ENCODE data around the gene NAA35. TPM values are rescaled to one million over a fixed set of nuclear protein-coding genes. Genes with fewer than 3 reads are reported as not detected.

Gene NAA35
- total RNA-seq, 2 experiments from 2014 or later, result 9.5 to 20.2 TPM

DNA sequence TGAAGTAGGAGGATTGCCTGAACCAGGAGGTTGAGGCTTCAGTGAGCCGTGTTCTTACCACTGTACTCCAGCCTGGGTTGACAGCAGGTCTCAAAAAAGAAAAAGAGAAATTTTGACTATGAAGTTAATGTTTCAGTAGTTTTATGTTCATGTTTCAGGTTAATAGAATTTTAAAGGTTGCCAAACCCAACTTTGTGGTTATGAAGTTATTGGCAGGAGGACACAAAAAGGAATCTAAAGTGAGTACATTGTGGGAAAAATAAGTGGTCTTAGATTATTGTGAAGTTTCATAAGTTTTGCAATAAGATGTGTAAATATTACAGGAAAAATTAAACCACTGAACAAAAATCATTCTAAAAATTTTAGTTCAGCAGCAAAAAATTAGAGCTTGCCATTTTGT is 79.8 kb downstream of the NAA35 start:
- no peak overlapping the region for H3K4me2 ChIP-seq (ENCODE audit: low read length)
- peaks cover 53% of the 10 kb centered on the region for H3K36me3 ChIP-seq (ENCODE audit: insufficient read depth, low read length)
- no peaks in the 10 kb centered on the region for H3K9me2 ChIP-seq (ENCODE audit: insufficient read depth, low read length)
- BruUV-seq (replicated peaks), result no TSS peak
- H2AFZ ChIP-seq (ENCODE audit: low read length), result no peak overlapping the region
- POLR2A ChIA-PET, result no interaction called here
- no peaks in the 10 kb centered on the region for H3K4me1 ChIP-seq (ENCODE audit: insufficient read depth, low read length, poor library complexity, severe bottlenecking)
- TF ChIP-seq, protein P1, sequence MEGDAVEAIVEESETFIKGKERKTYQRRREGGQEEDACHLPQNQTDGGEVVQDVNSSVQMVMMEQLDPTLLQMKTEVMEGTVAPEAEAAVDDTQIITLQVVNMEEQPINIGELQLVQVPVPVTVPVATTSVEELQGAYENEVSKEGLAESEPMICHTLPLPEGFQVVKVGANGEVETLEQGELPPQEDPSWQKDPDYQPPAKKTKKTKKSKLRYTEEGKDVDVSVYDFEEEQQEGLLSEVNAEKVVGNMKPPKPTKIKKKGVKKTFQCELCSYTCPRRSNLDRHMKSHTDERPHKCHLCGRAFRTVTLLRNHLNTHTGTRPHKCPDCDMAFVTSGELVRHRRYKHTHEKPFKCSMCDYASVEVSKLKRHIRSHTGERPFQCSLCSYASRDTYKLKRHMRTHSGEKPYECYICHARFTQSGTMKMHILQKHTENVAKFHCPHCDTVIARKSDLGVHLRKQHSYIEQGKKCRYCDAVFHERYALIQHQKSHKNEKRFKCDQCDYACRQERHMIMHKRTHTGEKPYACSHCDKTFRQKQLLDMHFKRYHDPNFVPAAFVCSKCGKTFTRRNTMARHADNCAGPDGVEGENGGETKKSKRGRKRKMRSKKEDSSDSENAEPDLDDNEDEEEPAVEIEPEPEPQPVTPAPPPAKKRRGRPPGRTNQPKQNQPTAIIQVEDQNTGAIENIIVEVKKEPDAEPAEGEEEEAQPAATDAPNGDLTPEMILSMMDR (conservative IDR thresholded peaks at IDR 0.05; ENCODE audit: low read length), result no peak
- no peak for TF ChIP-seq EZH2phosphoT487 (IDR thresholded peaks at IDR 0.05; ENCODE audit: borderline replicate concordance, low read depth, low read length)
- H3K79me2 ChIP-seq (ENCODE audit: insufficient read depth, low read depth, low read length), result no peaks in the 10 kb centered on the region
- no peak overlapping the region for H3K4me3 ChIP-seq (ENCODE audit: low read depth, low read length, poor library complexity, severe bottlenecking)
- CTCF ChIA-PET (ENCODE audit: unreplicated experiment), result no interaction called here
- intact Hi-C loops (cut with micrococcal nuclease; ENCODE audit: unreplicated experiment), result no loop called here
- DNase-seq (ENCODE audit: low spot score), result no peak
- no peaks in the 10 kb centered on the region for H3K9me3 ChIP-seq (ENCODE audit: low read length)
- no peak overlapping the region for H3K27ac ChIP-seq (ENCODE audit: low read depth, low read length, poor library complexity, severe bottlenecking)
- no peaks in the 10 kb centered on the region for H4K20me1 ChIP-seq (ENCODE audit: insufficient read depth, low read length)

DNA sequence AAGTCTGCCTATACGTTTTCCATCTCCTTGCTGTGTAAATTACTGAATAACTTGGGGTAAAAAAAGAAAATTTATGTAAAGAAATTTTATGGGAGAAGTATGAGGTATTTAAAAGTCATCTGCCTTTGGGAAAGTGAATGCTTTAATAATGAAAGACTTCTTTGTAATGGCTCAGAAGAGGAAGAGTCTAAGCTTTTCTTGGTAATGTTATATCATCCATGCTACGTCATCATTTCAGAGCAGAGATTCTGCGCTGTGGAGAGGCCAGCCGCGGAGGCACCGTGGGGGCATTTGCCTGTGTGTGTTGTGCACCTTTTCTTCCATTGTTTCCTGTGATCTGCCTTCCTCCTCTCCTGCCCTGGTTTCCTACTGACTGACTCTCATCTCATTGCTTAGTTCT is 80.2 kb downstream of the NAA35 start:
- CTCF ChIA-PET (ENCODE audit: unreplicated experiment), result no interaction called here
- intact Hi-C loops (cut with micrococcal nuclease; ENCODE audit: unreplicated experiment), result no loop called here
- no TSS peak for BruUV-seq (replicated peaks)
- POLR2A ChIA-PET, result no interaction called here
- Histone ChIP-seq H3K9me2 (ENCODE audit: insufficient read depth, low read length) (no peaks in the 10 kb centered on the region), H3K4me1 (ENCODE audit: insufficient read depth, low read length, poor library complexity, severe bottlenecking) (no peaks in the 10 kb centered on the region), H3K4me2 (ENCODE audit: low read length) (no peak overlapping the region), H3K9me3 (ENCODE audit: low read length) (no peaks in the 10 kb centered on the region), H3K36me3 (ENCODE audit: insufficient read depth, low read length) (peaks cover 53% of the 10 kb centered on the region), H3K27ac (ENCODE audit: low read depth, low read length, poor library complexity, severe bottlenecking) (no peak overlapping the region), H2AFZ (ENCODE audit: low read length) (no peak overlapping the region), H3K79me2 (ENCODE audit: insufficient read depth, low read depth, low read length) (no peaks in the 10 kb centered on the region), H4K20me1 (ENCODE audit: insufficient read depth, low read length) (no peaks in the 10 kb centered on the region), H3K4me3 (ENCODE audit: low read depth, low read length, poor library complexity, severe bottlenecking) (no peak overlapping the region)
- DNase-seq (ENCODE audit: low spot score), result no peak
- no peak for TF ChIP-seq EZH2phosphoT487 (IDR thresholded peaks at IDR 0.05; ENCODE audit: borderline replicate concordance, low read depth, low read length)
- TF ChIP-seq, protein P1 (conservative IDR thresholded peaks at IDR 0.05; ENCODE audit: low read length), result no peak

GRCh38 chr9:86022687-86023266 is 81.8 kb downstream of the NAA35 start:
- CTCF ChIA-PET (ENCODE audit: unreplicated experiment), result no interaction called here

More at GRCh38 chr9:86022687-86023266, 81.8 kb downstream of the NAA35 start:
- no peak for TF ChIP-seq EZH2phosphoT487 (IDR thresholded peaks at IDR 0.05; ENCODE audit: borderline replicate concordance, low read depth, low read length)
- TF ChIP-seq, protein P1 (conservative IDR thresholded peaks at IDR 0.05; ENCODE audit: low read length), result no peak
- BruUV-seq (replicated peaks), result no TSS peak
- POLR2A ChIA-PET, result interaction anchor here (1.0 kb wide), 1 partner anchor 10 kb away, joined by 3 read pairs; no protein-coding TSS in a partner anchor
- Histone ChIP-seq H3K4me2 (ENCODE audit: low read length) (no peak overlapping the region), H3K4me3 (ENCODE audit: low read depth, low read length, poor library complexity, severe bottlenecking) (no peak overlapping the region), H3K9me2 (ENCODE audit: insufficient read depth, low read length) (no peaks in the 10 kb centered on the region), H3K9me3 (ENCODE audit: low read length) (no peaks in the 10 kb centered on the region), H3K4me1 (ENCODE audit: insufficient read depth, low read length, poor library complexity, severe bottlenecking) (no peaks in the 10 kb centered on the region), H3K79me2 (ENCODE audit: insufficient read depth, low read depth, low read length) (no peaks in the 10 kb centered on the region), H2AFZ (ENCODE audit: low read length) (no peak overlapping the region), H4K20me1 (ENCODE audit: insufficient read depth, low read length) (no peaks in the 10 kb centered on the region), H3K36me3 (ENCODE audit: insufficient read depth, low read length) (peaks cover 45% of the 10 kb centered on the region), H3K27ac (ENCODE audit: low read depth, low read length, poor library complexity, severe bottlenecking) (no peak overlapping the region)
- DNase-seq (ENCODE audit: low spot score), result no peak
- intact Hi-C loops (cut with micrococcal nuclease; ENCODE audit: unreplicated experiment), result no loop called here

Measured in OCI-LY7 (cell line).